ENCODE measurements around the gene NCEH1. TPM values are rescaled to one million over a fixed set of nuclear protein-coding genes. Genes with fewer than 3 reads are reported as not detected.
A peak's percentile ranks its signal among the peaks of the same experiment; 100 is the strongest.

Gene NCEH1
- total RNA-seq, 2 experiments from 2014 or later: 2.8 to 3.4 TPM

DNA sequence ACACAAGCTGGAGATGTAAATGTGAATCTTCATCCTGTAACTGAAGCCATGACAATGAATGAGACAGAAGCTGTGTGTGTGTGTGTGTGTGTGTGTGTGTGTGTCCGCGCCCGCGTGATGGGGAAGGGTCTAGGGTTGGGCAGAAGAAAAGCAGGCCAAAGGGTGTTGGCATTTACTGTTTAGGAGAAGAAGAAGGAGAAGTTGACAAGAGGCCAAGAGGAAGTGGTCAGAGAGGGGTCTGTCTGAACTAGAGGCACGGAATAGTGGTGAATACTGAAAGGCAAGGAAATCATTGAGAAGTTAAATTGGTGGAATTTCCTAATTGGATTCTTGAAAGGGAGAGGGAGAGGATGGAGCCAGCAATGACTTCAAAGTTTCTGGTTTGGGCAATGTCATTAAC lies 5.6 kb upstream of the NCEH1 start:
- Mint-ChIP-seq H3K4me1 (ENCODE audit: low read depth) (no peaks in the 10 kb centered on the region), H3K9me3 (peaks cover 3% of the 10 kb centered on the region), H3K36me3 (ENCODE audit: low read depth) (no peaks in the 10 kb centered on the region), H3K27me3 (peaks cover 6% of the 10 kb centered on the region), H3K4me3 (no peak overlapping the region), H3K27ac (no peak overlapping the region)
- CTCF ChIA-PET: no interaction called here
- no peak for DNase-seq
- ATAC-seq: no peak
- intact Hi-C loops (cut with micrococcal nuclease): no loop called here
- TF ChIP-seq CTCF (IDR thresholded peaks at IDR 0.05): no peak
- POLR2A ChIA-PET: no interaction called here

GRCh38 chr3:172713316-172713715 lies 2.4 kb upstream of the NCEH1 start:
- Mint-ChIP-seq H3K4me3 (no peak overlapping the region), H3K4me1 (ENCODE audit: low read depth) (peaks cover 19% of the 10 kb centered on the region), H3K9me3 (no peaks in the 10 kb centered on the region), H3K27me3 (no peaks in the 10 kb centered on the region), H3K36me3 (ENCODE audit: low read depth) (no peaks in the 10 kb centered on the region), H3K27ac (no peak overlapping the region)
- ATAC-seq: no peak
- POLR2A ChIA-PET: interaction anchor here (0.6 kb wide), 1 partner anchor 1803 kb away, joined by 3 read pairs; no protein-coding TSS in a partner anchor
- CTCF ChIA-PET: interaction anchor here (1.3 to 1.9 kb wide), 3 partner anchors 20 to 45 kb away, joined by 3 to 7 read pairs (median 6); partner anchors contain the start of gene ECT2
- no peak for DNase-seq
- TF ChIP-seq CTCF (IDR thresholded peaks at IDR 0.05): no peak
- intact Hi-C loops (cut with micrococcal nuclease): no loop called here

- H3K9me3 Mint-ChIP-seq: no peaks in the 10 kb centered on the region
- DNase-seq: no peak
- peak overlapping the region; percentile 89 for H3K4me3 Mint-ChIP-seq
- peak overlapping the region; percentile 73 for H3K27ac Mint-ChIP-seq
- CTCF ChIA-PET: interaction anchor here (0.6 to 3.0 kb wide), 14 partner anchors 10 to 66 kb away, joined by 3 to 21 read pairs (median 3); partner anchors contain the start of gene ECT2
- no peaks in the 10 kb centered on the region for H3K36me3 Mint-ChIP-seq (ENCODE audit: low read depth)
- TF ChIP-seq CTCF (IDR thresholded peaks at IDR 0.05): no peak
- no peak for ATAC-seq
- POLR2A ChIA-PET: interaction anchor here (1.9 kb wide), 1 partner anchor 19 kb away, joined by 6 read pairs; no protein-coding TSS in a partner anchor
- no peaks in the 10 kb centered on the region for H3K27me3 Mint-ChIP-seq
- intact Hi-C loops (cut with micrococcal nuclease): no loop called here
- H3K4me1 Mint-ChIP-seq (ENCODE audit: low read depth): peaks cover 19% of the 10 kb centered on the region
Observed at GRCh38 chr3:172711454-172711795, 558 bp upstream of the NCEH1 start.

- POLR2A ChIA-PET: interaction anchor here (1.0 to 1.9 kb wide), 2 partner anchors 17 to 40 kb away, joined by 3 to 6 read pairs; partner anchors contain the start of gene ECT2
- Mint-ChIP-seq H3K4me1 (ENCODE audit: low read depth) (peaks cover 19% of the 10 kb centered on the region), H3K36me3 (ENCODE audit: low read depth) (no peaks in the 10 kb centered on the region), H3K4me3 (peak overlapping the region; percentile 89), H3K27me3 (no peaks in the 10 kb centered on the region), H3K9me3 (no peaks in the 10 kb centered on the region), H3K27ac (peak overlapping the region; percentile 73)
- ATAC-seq (peak; percentile 12), DNase-seq (peak; percentile 31)
- CTCF ChIA-PET: interaction anchor here (0.6 to 3.0 kb wide), 15 partner anchors 8 to 70 kb away, joined by 3 to 21 read pairs (median 3); partner anchors contain the start of gene ECT2
- TF ChIP-seq CTCF (IDR thresholded peaks at IDR 0.05): no peak
- intact Hi-C loops (cut with micrococcal nuclease): no loop called here
Observed at GRCh38 chr3:172709774-172710663, 848 bp downstream of the NCEH1 start.

Data from activated CD8-positive, alpha-beta T cell treated with anti-CD3 and anti-CD28 coated beads for 36 hours (primary cell).